SK-N-SH (cell line): ENCODE measurements around the gene ADAMTS17. TPM values are rescaled to one million over a fixed set of nuclear protein-coding genes. Genes with fewer than 3 reads are reported as not detected.

ENCODE experiments used
- CTCF ChIA-PET: fragments of 300-600, 350-600 bp; formaldehyde crosslinking; extraction: SDS; loops from one replicate; lab custom pipeline; 2021; lab: Yijun Ruan, JAX
- POLR2A ChIA-PET: fragments of 350-600 bp; sonication (Branson Sonifier 250); formaldehyde crosslinking; extraction: SDS; loops from one replicate; lab custom pipeline; 2020; ENCODE audit warnings: antibody characterized with exemption, inconsistent platforms; lab: Yijun Ruan, JAX
- DNase-seq: peaks from one replicate; pipeline ENCODE4 v3.0.0; 2012
- H2AFZ ChIP-seq: fragments of 200-600 bp; sonication (generic); 2 replicates; pipeline ENCODE4 v1.8.1; 2016; ENCODE audit warnings: antibody characterized with exemption, mild to moderate bottlenecking, low read depth
- H3F3A ChIP-seq: fragments of 200-600 bp; sonication (generic); replicated peaks from 2 replicates; pipeline ENCODE3; 2016; ENCODE audit warnings: antibody characterized with exemption, mild to moderate bottlenecking; ENCODE audit not compliant: insufficient read depth
- H3K27ac ChIP-seq, 2 experiments: fragments of 200-500 bp in 1 of 2; fragments of 200-600 bp in 1 of 2; sonication (Bioruptor generic) in 1 of 2; sonication (generic), shearing (Covaris generic) in 1 of 2; 2 replicates each; pipeline versions ENCODE4 v1.5.1 to v1.6.1; 2014 to 2016; ENCODE audit warnings: low read depth in 2 of 2, inconsistent platforms in 1 of 2, low read length in 1 of 2, mild to moderate bottlenecking in 1 of 2, mixed read lengths in 1 of 2
- H3K27me3 ChIP-seq: fragments of 200-600 bp; sonication (generic), shearing (Covaris generic); 2 replicates; pipeline ENCODE4 v1.6.1; 2016; ENCODE audit warnings: mixed run types; ENCODE audit not compliant: insufficient read depth
- H3K36me3 ChIP-seq, 2 experiments: fragments of 200-500 bp in 1 of 2; fragments of 200-600 bp in 1 of 2; sonication (Bioruptor generic) in 1 of 2; sonication (generic) in 1 of 2; replicated peaks in 1 of 2; 2 replicates each; pipeline versions ENCODE3 to v1.5.1; 2014 to 2016; ENCODE audit warnings: low read length in 1 of 2, mild to moderate bottlenecking in 1 of 2; ENCODE audit not compliant: insufficient read depth in 2 of 2, control insufficient read depth in 1 of 2
- H3K4me1 ChIP-seq, 2 experiments: fragments of 200-500 bp in 1 of 2; fragments of 200-600 bp in 1 of 2; sonication (Bioruptor generic) in 1 of 2; sonication (generic), shearing (Covaris generic) in 1 of 2; 2 replicates each; pipeline versions ENCODE4 v1.5.1 to v1.6.1; 2014 to 2016; ENCODE audit warnings: low read depth in 1 of 2, low read length in 1 of 2, mixed run types in 1 of 2; ENCODE audit not compliant: insufficient read depth in 2 of 2, control insufficient read depth in 1 of 2
- H3K4me2 ChIP-seq: fragments of 200-600 bp; sonication (generic), shearing (Covaris generic); 2 replicates; pipeline ENCODE4 v1.6.1; 2017; ENCODE audit warnings: mixed run types
- H3K4me3 ChIP-seq, 2 experiments: fragments of 200-500 bp in 1 of 2; fragments of 200-600 bp in 1 of 2; sonication (Bioruptor generic) in 1 of 2; sonication (generic), shearing (Covaris generic) in 1 of 2; 2 replicates each; pipeline versions ENCODE4 v1.5.1 to v1.8.1; 2014 to 2016; ENCODE audit warnings: low read depth in 2 of 2, inconsistent platforms in 1 of 2, low read length in 1 of 2, mild to moderate bottlenecking in 1 of 2, mixed read lengths in 1 of 2, moderate library complexity in 1 of 2
- H3K79me2 ChIP-seq: fragments of 200-600 bp; sonication (generic); 2 replicates; pipeline ENCODE4 v1.8.1; 2017; ENCODE audit warnings: mild to moderate bottlenecking; ENCODE audit not compliant: insufficient read depth
- H3K9ac ChIP-seq: fragments of 200-600 bp; sonication (generic); 2 replicates; pipeline ENCODE4 v1.6.1; 2017; ENCODE audit warnings: mixed run types
- H3K9me2 ChIP-seq: fragments of 200-600 bp; sonication (generic); 2 replicates; pipeline ENCODE4 v1.6.1; 2017; ENCODE audit warnings: mixed run types
- H3K9me3 ChIP-seq: fragments of 200-600 bp; sonication (generic); 2 replicates; pipeline ENCODE4 v1.6.1; 2017; ENCODE audit warnings: mixed run types, mild to moderate bottlenecking, moderate library complexity
- H4K20me1 ChIP-seq: fragments of 200-600 bp; sonication (generic); 2 replicates; pipeline ENCODE4 v1.6.1; 2017; ENCODE audit warnings: mild to moderate bottlenecking, mixed run types; ENCODE audit not compliant: insufficient read depth
- CHD2 ChIP-seq: fragments of 150-350 bp; IDR thresholded peaks from 2 replicates; pipeline ENCODE4 v1.6.1; 2018; ENCODE audit warnings: low read length; ENCODE audit not compliant: partially characterized antibody
- ELF1 ChIP-seq: IDR thresholded peaks from 2 replicates; pipeline ENCODE4 v1.4.0; 2012
- FOSL2 ChIP-seq: IDR thresholded peaks from 2 replicates; pipeline ENCODE4 v1.4.0; 2012; ENCODE audit warnings: low read depth, mild to moderate bottlenecking, moderate library complexity, borderline replicate concordance
- FOXM1 ChIP-seq: IDR thresholded peaks from 2 replicates; pipeline ENCODE4 v1.4.0; 2012; ENCODE audit warnings: low read depth, mild to moderate bottlenecking
- GABPA ChIP-seq: IDR thresholded peaks from 2 replicates; pipeline ENCODE4 v1.4.0; 2012; ENCODE audit warnings: low read depth, mild to moderate bottlenecking
- GATA2 ChIP-seq: sonication (generic); formaldehyde crosslinking; IDR thresholded peaks from 2 replicates; pipeline ENCODE4 v1.5.0; 2020; ENCODE audit warnings: mild to moderate bottlenecking, missing genetic modification reagents
- JUND ChIP-seq: IDR thresholded peaks from 2 replicates; pipeline ENCODE4 v1.4.0; 2012
- MXI1 ChIP-seq: IDR thresholded peaks from 2 replicates; pipeline ENCODE4 v1.6.1; 2012; ENCODE audit warnings: mild to moderate bottlenecking, low read depth, low read length, improper control_type of control experiment
- NRF1 ChIP-seq: IDR thresholded peaks from 2 replicates; pipeline ENCODE4 v1.6.1; 2012; ENCODE audit warnings: low read depth, mild to moderate bottlenecking, low read length
- RCOR1 ChIP-seq: fragments of 150-350 bp; IDR thresholded peaks from 2 replicates; pipeline ENCODE4 v1.6.1; 2017; ENCODE audit warnings: antibody characterized with exemption, low read length
- RFX5 ChIP-seq: IDR thresholded peaks from 2 replicates; pipeline ENCODE4 v1.6.1; 2012; ENCODE audit warnings: mild to moderate bottlenecking, improper control_type of control experiment, low read length
- RXRA ChIP-seq: IDR thresholded peaks from 2 replicates; pipeline ENCODE4 v1.4.0; 2012; ENCODE audit warnings: low read depth, mild to moderate bottlenecking, borderline replicate concordance
- TAF1 ChIP-seq: IDR thresholded peaks from 2 replicates; pipeline ENCODE4 v1.6.1; 2012; ENCODE audit warnings: low read depth, mild to moderate bottlenecking, low read length, moderate library complexity, borderline replicate concordance
- TEAD4 ChIP-seq: IDR thresholded peaks from 2 replicates; pipeline ENCODE4 v1.4.0; 2012; ENCODE audit warnings: mild to moderate bottlenecking, borderline replicate concordance; ENCODE audit not compliant: insufficient read depth
- YY1 ChIP-seq: IDR thresholded peaks from 2 replicates; pipeline ENCODE4 v1.4.0; 2012; ENCODE audit warnings: low read depth, mild to moderate bottlenecking
- WGBS: methylation state at CpG from one replicate; pipeline ENCODE4 v1.1.6; 2017; ENCODE audit warnings: low lambda C conversion rate; 5-methylcytosine and 5-hydroxymethylcytosine counted together
- polyA plus RNA-seq, 3 experiments: library from polyadenylated mRNA; depleted of rRNA; stranded (reverse); fragments of >200 nt; gene quantifications; 2 replicates each; pipeline ENCODE4 v1.2.3, GENCODE V29; 2012
- TF ChIP-seq, protein P1 (sequence below): IDR thresholded peaks from 2 replicates; pipeline ENCODE4; 2012
- TF ChIP-seq, protein P2 (sequence below): IDR thresholded peaks from 2 replicates; pipeline ENCODE4 v1.4.0; 2012; ENCODE audit warnings: low read depth
- TF ChIP-seq, protein P3 (sequence below): fragments of 150-350 bp; IDR thresholded peaks from 2 replicates; pipeline ENCODE4 v1.6.1; 2016; ENCODE audit warnings: mild to moderate bottlenecking, low read depth, low read length
- TF ChIP-seq, protein P4 (sequence below): IDR thresholded peaks from 2 replicates; pipeline ENCODE4 v1.6.1; 2012; ENCODE audit warnings: mild to moderate bottlenecking, low read depth, low read length, moderate library complexity
- TF ChIP-seq, protein P5 (sequence below): IDR thresholded peaks from 2 replicates; pipeline ENCODE4 v1.4.0; 2012; ENCODE audit warnings: low read depth, borderline replicate concordance
- TF ChIP-seq, protein P6 (sequence below): IDR thresholded peaks from 2 replicates; pipeline ENCODE4 v1.4.0; 2012; ENCODE audit warnings: low read depth, borderline replicate concordance

Gene ADAMTS17
- polyA plus RNA-seq, 1 of the 3 experiments (the other 2 are of a cell fraction): not detected

DNA sequence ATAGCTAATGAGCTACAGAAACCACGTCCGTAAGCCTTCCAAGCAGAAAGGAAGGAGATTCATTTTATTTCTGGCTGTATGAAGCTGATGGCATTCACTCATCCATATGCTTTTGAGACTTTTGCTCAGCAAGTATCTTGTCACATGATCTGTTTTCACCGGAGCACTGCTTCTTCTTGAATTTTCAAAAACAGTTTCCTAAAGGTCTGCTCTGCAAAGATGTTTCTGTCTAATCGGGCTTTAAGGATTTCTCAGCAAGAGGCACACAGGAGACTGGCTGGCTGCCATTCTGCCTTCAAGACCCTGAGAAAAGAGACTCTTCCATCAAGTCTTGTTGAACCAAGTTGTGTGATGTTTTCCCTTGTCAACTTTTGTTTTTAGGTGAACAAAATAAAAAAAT lies 319.0 kb downstream of the ADAMTS17 start:
- no peaks in the 10 kb centered on the region for H3K9me3 ChIP-seq
- DNase-seq: no peak
- ChIA-PET POLR2A (no interaction called here), CTCF (no interaction called here)
- H3K4me1 ChIP-seq: peaks cover 0 to 6% of the 10 kb centered on the region in 2 experiments; a peak in 2 of 4 replicates
- H3K79me2 ChIP-seq: no peaks in the 10 kb centered on the region
- no peaks in the 10 kb centered on the region for H3F3A ChIP-seq
- H3K27ac ChIP-seq: no peak overlapping the region
- H3K4me2 ChIP-seq: no peak overlapping the region
- no peak overlapping the region for H3K9ac ChIP-seq
- H4K20me1 ChIP-seq: no peaks in the 10 kb centered on the region
- no peaks in the 10 kb centered on the region for H3K27me3 ChIP-seq
- H2AFZ ChIP-seq: no peak overlapping the region
- TF ChIP-seq RXRA (no peak), CHD2 (no peak), YY1 (no peak), MXI1 (no peak), GABPA (no peak), TEAD4 (no peak), FOSL2 (no peak), RCOR1 (no peak)
- TF ChIP-seq, protein P1, sequence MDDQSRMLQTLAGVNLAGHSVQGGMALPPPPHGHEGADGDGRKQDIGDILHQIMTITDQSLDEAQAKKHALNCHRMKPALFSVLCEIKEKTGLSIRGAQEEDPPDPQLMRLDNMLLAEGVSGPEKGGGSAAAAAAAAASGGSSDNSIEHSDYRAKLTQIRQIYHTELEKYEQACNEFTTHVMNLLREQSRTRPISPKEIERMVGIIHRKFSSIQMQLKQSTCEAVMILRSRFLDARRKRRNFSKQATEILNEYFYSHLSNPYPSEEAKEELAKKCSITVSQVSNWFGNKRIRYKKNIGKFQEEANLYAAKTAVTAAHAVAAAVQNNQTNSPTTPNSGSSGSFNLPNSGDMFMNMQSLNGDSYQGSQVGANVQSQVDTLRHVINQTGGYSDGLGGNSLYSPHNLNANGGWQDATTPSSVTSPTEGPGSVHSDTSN: no peak
- TF ChIP-seq, protein P2, sequence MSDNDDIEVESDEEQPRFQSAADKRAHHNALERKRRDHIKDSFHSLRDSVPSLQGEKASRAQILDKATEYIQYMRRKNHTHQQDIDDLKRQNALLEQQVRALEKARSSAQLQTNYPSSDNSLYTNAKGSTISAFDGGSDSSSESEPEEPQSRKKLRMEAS: no peak
- TF ChIP-seq, protein P3, sequence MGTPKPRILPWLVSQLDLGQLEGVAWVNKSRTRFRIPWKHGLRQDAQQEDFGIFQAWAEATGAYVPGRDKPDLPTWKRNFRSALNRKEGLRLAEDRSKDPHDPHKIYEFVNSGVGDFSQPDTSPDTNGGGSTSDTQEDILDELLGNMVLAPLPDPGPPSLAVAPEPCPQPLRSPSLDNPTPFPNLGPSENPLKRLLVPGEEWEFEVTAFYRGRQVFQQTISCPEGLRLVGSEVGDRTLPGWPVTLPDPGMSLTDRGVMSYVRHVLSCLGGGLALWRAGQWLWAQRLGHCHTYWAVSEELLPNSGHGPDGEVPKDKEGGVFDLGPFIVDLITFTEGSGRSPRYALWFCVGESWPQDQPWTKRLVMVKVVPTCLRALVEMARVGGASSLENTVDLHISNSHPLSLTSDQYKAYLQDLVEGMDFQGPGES: no peak
- 37% methylated on average over 4 of the region's 4 CpGs for WGBS
- H3K4me3 ChIP-seq: no peak overlapping the region
- no peaks in the 10 kb centered on the region for H3K9me2 ChIP-seq
- H3K36me3 ChIP-seq: no peaks in the 10 kb centered on the region

DNA sequence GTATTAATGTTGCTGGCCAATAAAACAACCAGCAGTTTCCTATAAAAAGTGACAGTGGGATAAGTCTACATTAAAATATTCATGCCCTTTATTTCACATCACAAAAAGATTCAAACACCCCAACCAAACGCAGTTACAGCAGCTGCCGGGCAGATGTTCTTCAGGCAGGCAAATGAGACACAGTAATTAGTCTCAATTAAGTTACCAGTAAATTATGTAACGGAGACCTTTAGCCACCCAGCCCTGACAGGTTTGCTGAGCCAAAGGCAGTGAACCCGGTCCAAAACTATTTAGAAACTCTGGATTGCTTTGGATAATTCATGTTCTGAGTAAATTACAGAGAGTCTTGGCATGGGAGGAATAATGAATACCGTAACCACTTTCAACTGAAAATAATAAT lies 319.4 kb downstream of the ADAMTS17 start:
- Histone ChIP-seq H3K4me3 (no peak overlapping the region), H3K4me2 (no peak overlapping the region), H4K20me1 (no peaks in the 10 kb centered on the region), H3F3A (no peaks in the 10 kb centered on the region), H2AFZ (no peak overlapping the region), H3K27me3 (no peaks in the 10 kb centered on the region), H3K9ac (no peak overlapping the region), H3K9me2 (no peaks in the 10 kb centered on the region), H3K9me3 (no peaks in the 10 kb centered on the region), H3K36me3 (no peaks in the 10 kb centered on the region), H3K79me2 (no peaks in the 10 kb centered on the region), H3K4me1 (peaks cover 0 to 6% of the 10 kb centered on the region in 2 experiments; a peak in 2 of 4 replicates), H3K27ac (no peak overlapping the region)
- 22% methylated on average over 5 of the region's 5 CpGs for WGBS
- POLR2A ChIA-PET: no interaction called here
- CTCF ChIA-PET: no interaction called here
- no peak for DNase-seq
- TF ChIP-seq TEAD4: no peak
- TF ChIP-seq ELF1: no peak
- TF ChIP-seq GATA2 (CRISPR knock-in tag): no peak
- TF ChIP-seq FOXM1: no peak
- TF ChIP-seq, protein P4, sequence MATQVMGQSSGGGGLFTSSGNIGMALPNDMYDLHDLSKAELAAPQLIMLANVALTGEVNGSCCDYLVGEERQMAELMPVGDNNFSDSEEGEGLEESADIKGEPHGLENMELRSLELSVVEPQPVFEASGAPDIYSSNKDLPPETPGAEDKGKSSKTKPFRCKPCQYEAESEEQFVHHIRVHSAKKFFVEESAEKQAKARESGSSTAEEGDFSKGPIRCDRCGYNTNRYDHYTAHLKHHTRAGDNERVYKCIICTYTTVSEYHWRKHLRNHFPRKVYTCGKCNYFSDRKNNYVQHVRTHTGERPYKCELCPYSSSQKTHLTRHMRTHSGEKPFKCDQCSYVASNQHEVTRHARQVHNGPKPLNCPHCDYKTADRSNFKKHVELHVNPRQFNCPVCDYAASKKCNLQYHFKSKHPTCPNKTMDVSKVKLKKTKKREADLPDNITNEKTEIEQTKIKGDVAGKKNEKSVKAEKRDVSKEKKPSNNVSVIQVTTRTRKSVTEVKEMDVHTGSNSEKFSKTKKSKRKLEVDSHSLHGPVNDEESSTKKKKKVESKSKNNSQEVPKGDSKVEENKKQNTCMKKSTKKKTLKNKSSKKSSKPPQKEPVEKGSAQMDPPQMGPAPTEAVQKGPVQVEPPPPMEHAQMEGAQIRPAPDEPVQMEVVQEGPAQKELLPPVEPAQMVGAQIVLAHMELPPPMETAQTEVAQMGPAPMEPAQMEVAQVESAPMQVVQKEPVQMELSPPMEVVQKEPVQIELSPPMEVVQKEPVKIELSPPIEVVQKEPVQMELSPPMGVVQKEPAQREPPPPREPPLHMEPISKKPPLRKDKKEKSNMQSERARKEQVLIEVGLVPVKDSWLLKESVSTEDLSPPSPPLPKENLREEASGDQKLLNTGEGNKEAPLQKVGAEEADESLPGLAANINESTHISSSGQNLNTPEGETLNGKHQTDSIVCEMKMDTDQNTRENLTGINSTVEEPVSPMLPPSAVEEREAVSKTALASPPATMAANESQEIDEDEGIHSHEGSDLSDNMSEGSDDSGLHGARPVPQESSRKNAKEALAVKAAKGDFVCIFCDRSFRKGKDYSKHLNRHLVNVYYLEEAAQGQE: no peak
- TF ChIP-seq RFX5: no peak
- TF ChIP-seq TAF1: no peak
- TF ChIP-seq, protein P5, sequence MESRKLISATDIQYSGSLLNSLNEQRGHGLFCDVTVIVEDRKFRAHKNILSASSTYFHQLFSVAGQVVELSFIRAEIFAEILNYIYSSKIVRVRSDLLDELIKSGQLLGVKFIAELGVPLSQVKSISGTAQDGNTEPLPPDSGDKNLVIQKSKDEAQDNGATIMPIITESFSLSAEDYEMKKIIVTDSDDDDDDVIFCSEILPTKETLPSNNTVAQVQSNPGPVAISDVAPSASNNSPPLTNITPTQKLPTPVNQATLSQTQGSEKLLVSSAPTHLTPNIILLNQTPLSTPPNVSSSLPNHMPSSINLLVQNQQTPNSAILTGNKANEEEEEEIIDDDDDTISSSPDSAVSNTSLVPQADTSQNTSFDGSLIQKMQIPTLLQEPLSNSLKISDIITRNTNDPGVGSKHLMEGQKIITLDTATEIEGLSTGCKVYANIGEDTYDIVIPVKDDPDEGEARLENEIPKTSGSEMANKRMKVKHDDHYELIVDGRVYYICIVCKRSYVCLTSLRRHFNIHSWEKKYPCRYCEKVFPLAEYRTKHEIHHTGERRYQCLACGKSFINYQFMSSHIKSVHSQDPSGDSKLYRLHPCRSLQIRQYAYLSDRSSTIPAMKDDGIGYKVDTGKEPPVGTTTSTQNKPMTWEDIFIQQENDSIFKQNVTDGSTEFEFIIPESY: no peak
- TF ChIP-seq NRF1: no peak
- TF ChIP-seq, protein P6, sequence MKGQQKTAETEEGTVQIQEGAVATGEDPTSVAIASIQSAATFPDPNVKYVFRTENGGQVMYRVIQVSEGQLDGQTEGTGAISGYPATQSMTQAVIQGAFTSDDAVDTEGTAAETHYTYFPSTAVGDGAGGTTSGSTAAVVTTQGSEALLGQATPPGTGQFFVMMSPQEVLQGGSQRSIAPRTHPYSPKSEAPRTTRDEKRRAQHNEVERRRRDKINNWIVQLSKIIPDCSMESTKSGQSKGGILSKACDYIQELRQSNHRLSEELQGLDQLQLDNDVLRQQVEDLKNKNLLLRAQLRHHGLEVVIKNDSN: no peak
- no peak for TF ChIP-seq JUND
